ENCODE measurements around the gene MRPL49.

MRPL49 gene

DNA sequence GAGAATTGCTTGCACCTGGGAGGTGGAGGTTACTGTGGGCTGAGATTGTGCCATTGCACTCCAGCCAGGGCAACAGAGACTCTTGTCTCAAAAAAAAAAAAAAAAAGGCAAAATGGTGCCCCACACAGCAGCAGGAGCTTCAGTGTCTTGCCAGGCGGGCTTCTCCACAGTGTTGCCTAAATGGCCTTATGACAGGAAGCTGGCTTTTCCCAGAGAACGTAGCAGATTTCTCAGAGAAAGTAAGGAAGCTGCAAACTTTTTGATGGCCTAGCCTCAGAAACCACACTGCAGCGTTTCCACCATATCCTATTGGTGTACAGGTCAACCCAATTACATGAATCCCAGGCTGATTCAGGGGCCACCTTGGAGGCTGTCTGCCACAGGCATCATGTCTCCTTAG, 35.2 kb downstream of the MRPL49 start:
- TF ChIP-seq, protein P1, sequence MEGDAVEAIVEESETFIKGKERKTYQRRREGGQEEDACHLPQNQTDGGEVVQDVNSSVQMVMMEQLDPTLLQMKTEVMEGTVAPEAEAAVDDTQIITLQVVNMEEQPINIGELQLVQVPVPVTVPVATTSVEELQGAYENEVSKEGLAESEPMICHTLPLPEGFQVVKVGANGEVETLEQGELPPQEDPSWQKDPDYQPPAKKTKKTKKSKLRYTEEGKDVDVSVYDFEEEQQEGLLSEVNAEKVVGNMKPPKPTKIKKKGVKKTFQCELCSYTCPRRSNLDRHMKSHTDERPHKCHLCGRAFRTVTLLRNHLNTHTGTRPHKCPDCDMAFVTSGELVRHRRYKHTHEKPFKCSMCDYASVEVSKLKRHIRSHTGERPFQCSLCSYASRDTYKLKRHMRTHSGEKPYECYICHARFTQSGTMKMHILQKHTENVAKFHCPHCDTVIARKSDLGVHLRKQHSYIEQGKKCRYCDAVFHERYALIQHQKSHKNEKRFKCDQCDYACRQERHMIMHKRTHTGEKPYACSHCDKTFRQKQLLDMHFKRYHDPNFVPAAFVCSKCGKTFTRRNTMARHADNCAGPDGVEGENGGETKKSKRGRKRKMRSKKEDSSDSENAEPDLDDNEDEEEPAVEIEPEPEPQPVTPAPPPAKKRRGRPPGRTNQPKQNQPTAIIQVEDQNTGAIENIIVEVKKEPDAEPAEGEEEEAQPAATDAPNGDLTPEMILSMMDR (IDR thresholded peaks at IDR 0.05; ENCODE audit: control insufficient read depth, extremely low read depth, insufficient read depth) = no peak
- DNase-seq (ENCODE audit: low read depth) = no peak
- no peak overlapping the region for H3K4me3 ChIP-seq (ENCODE audit: low read depth, low read length)

DNA sequence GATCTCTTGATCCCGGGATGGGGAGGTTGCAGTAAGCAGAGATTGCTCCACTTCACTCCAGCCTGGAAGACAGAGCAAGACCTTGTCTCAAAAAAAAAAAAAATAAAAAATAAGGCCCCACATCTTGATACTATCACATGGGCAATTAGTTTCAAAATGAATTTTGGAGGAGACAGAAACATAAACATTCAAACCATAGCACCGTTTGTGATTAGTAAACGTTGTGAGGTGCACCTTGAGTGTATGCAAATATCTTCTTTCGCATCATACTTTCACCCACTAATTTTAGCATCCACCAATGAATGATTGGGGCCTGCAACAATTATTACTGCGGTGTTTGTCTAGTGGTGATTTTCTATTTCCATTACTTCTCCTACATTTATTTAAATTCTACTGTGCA, 36.9 kb downstream of the MRPL49 start:
- TF ChIP-seq, protein P1 (IDR thresholded peaks at IDR 0.05; ENCODE audit: control insufficient read depth, extremely low read depth, insufficient read depth) = no peak
- H3K4me3 ChIP-seq (ENCODE audit: low read depth, low read length) = no peak overlapping the region
- DNase-seq (ENCODE audit: low read depth) = no peak

DNA sequence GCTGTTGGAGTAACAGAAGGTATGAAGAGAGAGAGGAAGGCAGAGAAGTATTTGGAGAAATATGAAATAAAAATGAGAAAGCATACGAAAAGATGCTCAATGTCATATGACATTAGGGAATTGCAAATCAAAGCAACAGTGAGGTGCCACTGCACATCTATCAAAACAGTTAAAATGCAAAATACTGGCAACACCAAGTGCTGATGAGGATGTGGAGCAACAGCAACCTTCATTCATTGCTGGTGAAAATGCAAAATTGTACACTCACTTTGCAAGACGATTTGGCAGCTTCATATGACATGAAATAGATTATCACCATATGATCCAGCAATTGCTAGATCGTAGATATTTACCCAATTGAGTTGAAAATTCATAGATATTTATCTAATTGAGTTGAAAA, 38.5 kb downstream of the MRPL49 start:
- no peak for DNase-seq (ENCODE audit: low read depth)
- TF ChIP-seq, protein P1 (IDR thresholded peaks at IDR 0.05; ENCODE audit: control insufficient read depth, extremely low read depth, insufficient read depth) = no peak
- H3K4me3 ChIP-seq (ENCODE audit: low read depth, low read length) = no peak overlapping the region

DNA sequence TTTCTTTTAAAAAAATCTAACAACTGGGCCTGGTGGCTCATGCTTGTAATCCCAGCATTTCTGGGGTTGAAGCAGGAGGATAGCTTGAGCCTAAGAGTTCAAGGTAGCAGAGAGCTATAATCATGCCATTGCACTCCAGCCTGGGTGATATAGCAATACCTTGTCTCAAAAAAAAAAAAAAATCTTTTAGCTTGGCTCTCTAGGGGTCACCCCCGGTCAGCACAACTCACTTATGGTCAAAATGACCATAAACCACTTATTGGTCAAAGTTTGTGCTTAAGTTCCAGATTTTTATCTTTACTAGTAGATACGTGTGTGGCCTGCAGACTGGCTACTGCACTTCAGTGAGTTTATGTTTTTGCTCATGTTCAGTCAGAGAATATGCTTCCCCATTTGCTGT, 41.6 kb downstream of the MRPL49 start:
- no peak overlapping the region for H3K4me3 ChIP-seq (ENCODE audit: low read depth, low read length)
- TF ChIP-seq, protein P1 (IDR thresholded peaks at IDR 0.05; ENCODE audit: control insufficient read depth, extremely low read depth, insufficient read depth) = no peak
- DNase-seq (ENCODE audit: low read depth) = no peak

DNA sequence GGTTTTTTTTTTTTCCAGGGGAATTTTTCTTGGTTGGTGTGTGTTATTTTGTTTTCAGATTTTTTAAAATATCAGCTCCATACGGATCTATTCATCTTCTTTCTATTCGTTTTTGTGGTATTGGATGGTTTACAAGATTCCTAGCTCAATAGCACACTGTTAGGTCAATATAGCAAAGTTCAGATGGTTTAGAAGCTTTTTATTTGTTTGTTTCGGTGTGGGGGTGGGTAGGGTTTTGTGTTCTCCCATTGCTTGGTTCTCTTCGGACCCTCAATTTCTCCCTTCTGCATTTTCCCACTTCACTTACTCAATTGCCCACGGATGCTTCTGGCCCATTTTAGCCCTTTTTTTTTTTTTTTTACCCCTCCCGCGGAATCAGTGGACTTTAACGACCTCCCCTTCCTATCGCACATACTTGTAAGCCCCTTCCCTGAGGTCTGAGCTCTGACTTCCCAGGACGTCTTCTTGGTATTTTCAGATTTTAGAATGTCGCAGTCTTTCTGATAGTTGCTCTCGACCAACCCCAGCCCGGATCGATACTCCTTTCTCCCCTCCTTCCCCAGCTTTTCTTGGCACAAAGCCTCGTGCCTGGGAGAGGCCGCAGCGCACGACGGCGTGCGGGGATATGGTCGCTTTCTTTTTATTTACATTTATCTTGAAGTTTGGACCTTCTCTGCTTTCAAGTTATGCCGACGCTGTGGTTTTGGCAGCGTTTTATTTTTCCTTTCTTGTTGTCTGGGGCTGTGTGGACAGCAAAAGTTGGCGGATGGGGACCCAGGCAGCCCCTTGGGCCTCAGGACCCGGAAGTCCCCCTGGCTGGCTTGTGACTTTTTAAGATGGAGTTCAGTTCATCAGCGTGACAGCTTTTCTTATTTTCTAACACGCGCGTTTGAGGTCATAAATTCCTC, 43.5 kb downstream of the MRPL49 start:
- DNase-seq (ENCODE audit: low read depth) = no peak
- H3K4me3 ChIP-seq (ENCODE audit: low read depth, low read length) = no peak overlapping the region
- TF ChIP-seq, protein P1 (IDR thresholded peaks at IDR 0.05; ENCODE audit: control insufficient read depth, extremely low read depth, insufficient read depth) = no peak

DNA sequence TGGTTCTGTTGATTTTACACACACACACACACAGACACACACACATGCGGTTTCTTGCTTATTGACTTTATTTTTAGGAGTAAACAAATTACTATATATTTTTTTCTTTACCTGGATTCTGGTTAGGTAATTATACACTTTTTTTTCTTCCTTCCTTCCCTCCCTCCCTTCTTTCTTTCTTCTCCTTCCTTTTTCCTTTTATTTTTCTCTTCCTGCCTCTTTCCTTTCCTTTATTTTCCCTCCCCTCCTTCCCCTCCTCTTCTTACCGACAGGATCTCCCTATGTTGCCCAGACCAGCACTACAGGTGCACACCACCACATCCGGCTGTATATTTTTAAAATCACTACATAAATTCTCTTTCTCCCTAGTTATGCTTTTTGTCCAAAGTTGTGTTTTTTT, 44.8 kb downstream of the MRPL49 start:
- H3K4me3 ChIP-seq (ENCODE audit: low read depth, low read length) = no peak overlapping the region
- TF ChIP-seq, protein P1 (IDR thresholded peaks at IDR 0.05; ENCODE audit: control insufficient read depth, extremely low read depth, insufficient read depth) = no peak
- no peak for DNase-seq (ENCODE audit: low read depth)

DNA sequence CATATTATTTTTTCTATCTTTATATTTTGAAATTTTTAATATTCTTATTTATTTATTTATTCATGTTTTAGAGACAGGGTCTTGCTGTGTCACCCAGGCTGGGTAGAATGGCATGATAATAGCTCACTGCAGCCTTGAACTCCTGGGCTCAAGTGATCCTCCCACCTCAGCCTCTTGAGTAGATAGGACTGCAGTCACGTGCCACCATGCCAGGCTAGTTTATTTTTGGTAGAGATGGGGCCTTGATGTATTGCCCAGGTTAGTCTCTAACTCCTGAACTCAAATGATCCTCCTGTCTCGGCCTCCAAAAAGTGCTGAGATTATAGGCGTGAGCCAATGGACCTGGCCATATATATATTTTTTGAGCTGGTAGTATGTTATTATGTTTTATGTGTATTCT, 45.5 kb downstream of the MRPL49 start:
- no peak for DNase-seq (ENCODE audit: low read depth)
- no peak overlapping the region for H3K4me3 ChIP-seq (ENCODE audit: low read depth, low read length)
- TF ChIP-seq, protein P1 (IDR thresholded peaks at IDR 0.05; ENCODE audit: control insufficient read depth, extremely low read depth, insufficient read depth) = no peak

All from LNCaP clone FGC (cell line).